Endothelial cell of umbilical vein (primary cell): Measurements from ENCODE around the gene ACR. TPM values are rescaled to one million over a fixed set of nuclear protein-coding genes. Genes with fewer than 3 reads are reported as not detected.
A peak's percentile ranks its signal among the peaks of the same experiment; 100 is the strongest.
"Not testable (repeated sequence)": the region's sequence is repeated elsewhere in the genome, so short reads cannot be mapped to it uniquely, and the experiment has no call there.

Experiments
- BruUV-seq: library from RNA; stranded (reverse); fragments of 400-500 nt; replicated peaks from 2 replicates; lab custom pipeline; 2021; lab: Mats Ljungman, UMichigan
- CTCF ChIA-PET: fragments of 300-600, 350-600 bp; sonication (Branson Sonifier 250); formaldehyde crosslinking; loops from one replicate; lab custom pipeline; 2021; ENCODE audit warnings: antibody characterized with exemption, inconsistent platforms; lab: Charles Lee
- POLR2A ChIA-PET: fragments of 300-600, 350-600 bp; sonication (Branson Sonifier 250); formaldehyde crosslinking; loops from one replicate; lab custom pipeline; 2021; ENCODE audit warnings: antibody characterized with exemption, inconsistent platforms; lab: Charles Lee
- DNase-seq: peaks from one replicate; pipeline ENCODE4 v3.0.0-alpha.2; 2011; ENCODE audit warnings: low read depth, low spot score
- FAIRE-seq: peaks from 2 replicates; lab custom pipeline; 2011; peaks lifted over from hg19 to GRCh38; lab: Jason Lieb, UNC
- H2AFZ ChIP-seq: 2 replicates; pipeline ENCODE4 v1.6.0; 2012; ENCODE audit warnings: low read depth, low read length, control low read depth, inconsistent platforms
- H3K27ac ChIP-seq: 2 replicates; pipeline ENCODE4 v1.5.1; 2011; ENCODE audit warnings: low read depth, mild to moderate bottlenecking, control low read depth, low read length, moderate library complexity; ENCODE audit not compliant: insufficient read depth
- H3K27me3 ChIP-seq, 2 experiments: 2 replicates each; pipeline versions ENCODE4 v1.6.0 to v1.6.1; 2011; ENCODE audit warnings: low read length in 2 of 2, mixed read lengths in 1 of 2; ENCODE audit not compliant: control insufficient read depth in 2 of 2, insufficient read depth in 2 of 2
- H3K36me3 ChIP-seq, 2 experiments: 2 replicates in 1 of 2; 3 replicates in 1 of 2; pipeline ENCODE4 v1.5.1; 2011; ENCODE audit warnings: low read length in 2 of 2, mild to moderate bottlenecking in 1 of 2, moderate library complexity in 1 of 2; ENCODE audit not compliant: control insufficient read depth in 2 of 2, insufficient read depth in 2 of 2; ENCODE audit errors: extremely low read depth in 1 of 2
- H3K4me1 ChIP-seq: 3 replicates; pipeline ENCODE4 v1.5.1; 2011; ENCODE audit warnings: mild to moderate bottlenecking, low read length; ENCODE audit not compliant: control insufficient read depth, insufficient read depth; ENCODE audit errors: extremely low read depth
- H3K4me2 ChIP-seq: 2 replicates; pipeline ENCODE4 v1.6.1; 2011; ENCODE audit warnings: low read length, control low read depth, mixed read lengths; ENCODE audit not compliant: insufficient read depth
- H3K4me3 ChIP-seq, 3 experiments: fragments of 200-600 bp in 1 of 3; sonication (generic), shearing (Covaris generic) in 1 of 3; replicated peaks in 1 of 3; 2 replicates each; pipeline ENCODE4 v1.5.1; 2011 to 2016; ENCODE audit warnings: control low read depth in 3 of 3, low read length in 3 of 3, mild to moderate bottlenecking in 2 of 3, inconsistent platforms in 1 of 3, low read depth in 1 of 3, moderate library complexity in 1 of 3; ENCODE audit not compliant: insufficient read depth in 1 of 3
- H3K79me2 ChIP-seq: 2 replicates; pipeline ENCODE4 v1.6.0; 2012; ENCODE audit warnings: low read length, inconsistent platforms; ENCODE audit not compliant: control insufficient read depth, insufficient read depth
- H3K9ac ChIP-seq: replicated peaks from 2 replicates; pipeline ENCODE3; 2011; ENCODE audit warnings: low read length, control low read depth; ENCODE audit not compliant: insufficient read depth; ENCODE audit errors: extremely low read depth
- H3K9me1 ChIP-seq: replicated peaks from 3 replicates; pipeline ENCODE4 v1.6.0; 2011; ENCODE audit warnings: mild to moderate bottlenecking, low read length; ENCODE audit not compliant: control insufficient read depth, insufficient read depth; ENCODE audit errors: extremely low read depth
- H3K9me3 ChIP-seq: replicated peaks from 2 replicates; pipeline ENCODE4 v1.5.1; 2012; ENCODE audit warnings: low read length, inconsistent platforms; ENCODE audit not compliant: control insufficient read depth, insufficient read depth
- H4K20me1 ChIP-seq: replicated peaks from 2 replicates; pipeline ENCODE3; 2011; ENCODE audit warnings: mild to moderate bottlenecking, low read length; ENCODE audit not compliant: control insufficient read depth, insufficient read depth; ENCODE audit errors: extremely low read depth
- dilution Hi-C: fragments of 300-500 bp; cut with MboI; formaldehyde crosslinking; loops from one replicate; pipeline ENCODE4 v1.15.0; 2019; ENCODE audit warnings: low sequenced_read_pairs; ENCODE audit not compliant: extremely low pct_ligation_motif_present
- intact Hi-C: fragments of 100-400 bp; cut with micrococcal nuclease; formaldehyde crosslinking; loops from one replicate; pipeline ENCODE4 v1.10.0; 2022
- polyA plus RNA-seq, 4 experiments: library from polyadenylated mRNA; depleted of rRNA in 3 of 4; stranded (reverse) in 3 of 4; unstranded in 1 of 4; fragments of >200 nt; gene quantifications; 2 replicates each; pipeline versions ENCODE4 v1.2.1 to v1.2.3, GENCODE V29; 2011 to 2012; ENCODE audit warnings: missing spikeins in 1 of 4
- total RNA-seq: library from RNA; stranded (reverse); gene quantifications from 2 replicates; pipeline ENCODE4 v1.2.3, GENCODE V29; 2021
- TF ChIP-seq, protein P1 (sequence below), 2 donors: IDR thresholded peaks; 1 replicate in 1 of 2; 2 replicates in 1 of 2; pipeline ENCODE4 v1.5.1; 2011; ENCODE audit warnings: low read length in 2 of 2, mild to moderate bottlenecking in 2 of 2, moderate library complexity in 2 of 2, control low read depth in 1 of 2, inconsistent platforms in 1 of 2, low read depth in 1 of 2; ENCODE audit not compliant: insufficient read depth in 1 of 2; ENCODE audit errors: extremely low read depth in 1 of 2

The ACR gene
- total and polyA plus RNA-seq, 2 donors (not counting 3 experiments of a cell fraction or from before 2014, with no cell fraction given), result 0.91 to 4.1 TPM

DNA sequence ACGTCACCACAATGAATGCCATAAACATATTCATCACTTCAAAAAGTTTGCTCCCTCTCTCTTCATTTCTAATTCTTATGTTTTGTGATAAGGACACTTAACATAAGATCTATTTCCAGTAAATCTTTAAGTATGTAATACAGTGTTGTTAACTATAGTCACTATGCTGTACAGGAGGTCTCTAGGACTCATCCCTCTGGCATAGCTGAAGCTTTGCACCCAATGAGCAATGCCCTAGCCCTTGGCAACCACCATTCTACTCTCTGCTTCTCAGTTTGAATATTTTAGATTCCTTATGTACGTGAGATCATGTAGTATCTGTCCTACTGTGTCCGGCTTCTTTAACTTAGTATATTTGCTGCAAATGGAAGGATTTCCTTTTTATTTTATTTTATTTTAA is 26.3 kb downstream of the ACR start:
- dilution Hi-C loops, intact Hi-C loops, H3K4me2 ChIP-seq, H3K27ac ChIP-seq, CTCF ChIA-PET, POLR2A ChIA-PET, BruUV-seq, H3K9me1 ChIP-seq, H3K36me3 ChIP-seq, DNase-seq, H4K20me1 ChIP-seq, H3K27me3 ChIP-seq, FAIRE-seq, H3K79me2 ChIP-seq, H3K4me3 ChIP-seq, H3K4me1 ChIP-seq, H3K9me3 ChIP-seq, H3K9ac ChIP-seq, H2AFZ ChIP-seq: not testable (repeated sequence)

DNA sequence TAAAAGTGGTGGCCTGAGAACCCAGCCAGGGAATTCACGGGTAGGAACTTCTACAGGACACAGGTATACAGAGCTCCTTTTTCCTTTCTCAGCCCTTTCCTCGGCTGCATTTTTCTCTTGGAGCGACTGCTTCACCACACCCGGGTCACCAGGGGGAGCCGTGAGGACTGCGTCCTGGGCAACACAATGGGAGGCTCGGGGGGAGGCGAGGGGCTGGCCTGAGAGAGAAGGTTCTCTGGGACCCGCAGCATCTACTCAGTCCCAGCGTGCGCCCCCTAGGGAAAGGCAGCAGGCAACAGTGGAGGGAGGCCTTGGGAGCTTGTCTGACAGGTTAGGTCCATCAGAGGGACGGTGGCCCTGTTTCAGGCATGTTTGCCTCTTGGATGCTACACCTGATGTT is 37.1 kb downstream of the ACR start:
- H3K27ac ChIP-seq, H3K9ac ChIP-seq, POLR2A ChIA-PET, H3K4me2 ChIP-seq, BruUV-seq, H2AFZ ChIP-seq, dilution Hi-C loops, H3K9me1 ChIP-seq, H3K27me3 ChIP-seq, H3K9me3 ChIP-seq, H3K4me1 ChIP-seq, H3K36me3 ChIP-seq, H3K4me3 ChIP-seq, H3K79me2 ChIP-seq, intact Hi-C loops, H4K20me1 ChIP-seq: not testable (repeated sequence)
- CTCF ChIA-PET, result interaction anchor here (0.6 to 1.2 kb wide), 7 partner anchors 15 to 248 kb away, joined by 3 to 5 read pairs (median 3); no protein-coding TSS in a partner anchor
- peak; percentile 74 for DNase-seq
- TF ChIP-seq, protein P1, sequence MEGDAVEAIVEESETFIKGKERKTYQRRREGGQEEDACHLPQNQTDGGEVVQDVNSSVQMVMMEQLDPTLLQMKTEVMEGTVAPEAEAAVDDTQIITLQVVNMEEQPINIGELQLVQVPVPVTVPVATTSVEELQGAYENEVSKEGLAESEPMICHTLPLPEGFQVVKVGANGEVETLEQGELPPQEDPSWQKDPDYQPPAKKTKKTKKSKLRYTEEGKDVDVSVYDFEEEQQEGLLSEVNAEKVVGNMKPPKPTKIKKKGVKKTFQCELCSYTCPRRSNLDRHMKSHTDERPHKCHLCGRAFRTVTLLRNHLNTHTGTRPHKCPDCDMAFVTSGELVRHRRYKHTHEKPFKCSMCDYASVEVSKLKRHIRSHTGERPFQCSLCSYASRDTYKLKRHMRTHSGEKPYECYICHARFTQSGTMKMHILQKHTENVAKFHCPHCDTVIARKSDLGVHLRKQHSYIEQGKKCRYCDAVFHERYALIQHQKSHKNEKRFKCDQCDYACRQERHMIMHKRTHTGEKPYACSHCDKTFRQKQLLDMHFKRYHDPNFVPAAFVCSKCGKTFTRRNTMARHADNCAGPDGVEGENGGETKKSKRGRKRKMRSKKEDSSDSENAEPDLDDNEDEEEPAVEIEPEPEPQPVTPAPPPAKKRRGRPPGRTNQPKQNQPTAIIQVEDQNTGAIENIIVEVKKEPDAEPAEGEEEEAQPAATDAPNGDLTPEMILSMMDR (IDR thresholded peaks at IDR 0.05; ENCODE audit: extremely low read depth in 1 of 2, insufficient read depth in 1 of 2, low read depth in 1 of 2, low read length in 2 of 2), result peak; percentile 69 to 81
- FAIRE-seq, result peak; percentile 70

DNA sequence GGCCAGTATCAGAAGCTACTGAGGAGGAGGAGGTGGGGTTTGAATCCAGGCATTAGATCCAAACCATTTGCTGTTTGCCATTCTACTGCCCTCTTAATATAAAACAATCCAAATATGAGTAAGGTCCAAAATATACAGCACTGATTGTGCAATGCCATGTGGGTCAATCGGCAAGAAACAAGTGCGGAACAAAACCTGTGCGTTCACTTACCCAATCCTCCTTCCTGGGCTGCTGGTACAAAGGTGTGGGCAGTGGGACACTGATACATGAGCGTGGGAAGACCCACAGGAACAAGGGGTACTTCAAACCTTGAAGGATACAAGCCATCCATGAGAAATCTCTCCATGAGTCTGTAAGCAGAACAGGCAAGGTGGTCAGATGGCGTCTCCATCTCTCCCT is 39.6 kb downstream of the ACR start:
- intact Hi-C loops, CTCF ChIA-PET, H3K4me3 ChIP-seq, H3K4me2 ChIP-seq, H3K36me3 ChIP-seq, H3K27ac ChIP-seq, H3K9me3 ChIP-seq, dilution Hi-C loops, BruUV-seq, H4K20me1 ChIP-seq, H2AFZ ChIP-seq, H3K9me1 ChIP-seq, DNase-seq, FAIRE-seq, H3K9ac ChIP-seq, H3K27me3 ChIP-seq, H3K79me2 ChIP-seq, POLR2A ChIA-PET, H3K4me1 ChIP-seq: not testable (repeated sequence)

DNA sequence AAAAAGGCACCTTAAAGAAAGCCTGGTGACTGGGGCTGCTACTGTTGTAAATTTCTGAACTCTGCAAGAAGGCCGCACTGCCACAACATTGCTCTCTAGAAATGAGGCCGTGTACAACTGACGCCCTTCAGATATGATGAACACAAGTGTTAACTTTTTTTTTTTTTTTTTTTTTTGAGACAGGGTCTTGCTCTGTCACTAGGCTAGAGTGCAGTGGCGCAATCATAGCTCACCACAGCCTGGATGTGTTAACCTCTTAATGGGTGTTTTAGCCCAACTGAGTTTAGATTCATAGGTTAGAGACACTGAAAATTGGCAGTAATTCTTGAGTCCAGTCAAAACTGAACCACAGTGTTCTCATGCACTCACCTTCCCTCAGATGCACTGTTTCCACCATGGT is 42.2 kb downstream of the ACR start:
- H4K20me1 ChIP-seq, H3K27ac ChIP-seq, H3K4me2 ChIP-seq, POLR2A ChIA-PET, FAIRE-seq, H3K9ac ChIP-seq, H3K4me1 ChIP-seq, intact Hi-C loops, H3K9me3 ChIP-seq, H3K9me1 ChIP-seq, H3K27me3 ChIP-seq, H3K36me3 ChIP-seq, dilution Hi-C loops, BruUV-seq, DNase-seq, CTCF ChIA-PET, H3K4me3 ChIP-seq, H3K79me2 ChIP-seq, H2AFZ ChIP-seq: not testable (repeated sequence)
